ENCODE data around the gene SGO2. TPM values are rescaled to one million over a fixed set of nuclear protein-coding genes. Genes with fewer than 3 reads are reported as not detected.
"Not testable (repeated sequence)": the region's sequence is repeated elsewhere in the genome, so short reads cannot be mapped to it uniquely, and the experiment has no call there.

SGO2 gene
- total RNA-seq, 1 donor from 2014 or later = 0.50 TPM

GRCh38 chr2:200592406-200593075, 66.5 kb downstream of the SGO2 start:
- ATAC-seq (peak; percentile 52), DNase-seq (ENCODE audit: low spot score) (no peak)

- no peak for DNase-seq (ENCODE audit: low spot score)
- no peak for ATAC-seq
Observed at GRCh38 chr2:200593905-200594304, 67.9 kb downstream of the SGO2 start.

- DNase-seq (ENCODE audit: low spot score) (no peak), ATAC-seq (no peak)
Observed at GRCh38 chr2:200595913-200596312, 69.9 kb downstream of the SGO2 start.

GRCh38 chr2:200596774-200597570, 71.0 kb downstream of the SGO2 start:
- DNase-seq (ENCODE audit: low spot score) = no peak
- ATAC-seq = no peak

- ATAC-seq (no peak), DNase-seq (ENCODE audit: low spot score) (no peak)
Observed at GRCh38 chr2:200599206-200599605, 73.2 kb downstream of the SGO2 start.

- DNase-seq (ENCODE audit: low spot score) (no peak), ATAC-seq (no peak)
Observed at GRCh38 chr2:200600549-200601225, 74.7 kb downstream of the SGO2 start.

- no peak for DNase-seq (ENCODE audit: low spot score)
- ATAC-seq = peak; percentile 35
Observed at GRCh38 chr2:200602584-200602983, 76.6 kb downstream of the SGO2 start.

GRCh38 chr2:200603972-200604371, 78.0 kb downstream of the SGO2 start:
- no peak for ATAC-seq
- no peak for DNase-seq (ENCODE audit: low spot score)

- ATAC-seq (no peak), DNase-seq (ENCODE audit: low spot score) (no peak)
Observed at GRCh38 chr2:200604571-200605255, 78.7 kb downstream of the SGO2 start.

- DNase-seq (ENCODE audit: low spot score) (no peak), ATAC-seq (peak; percentile 18)
Observed at GRCh38 chr2:200608341-200609027, 82.5 kb downstream of the SGO2 start.

GRCh38 chr2:200609028-200609614, 83.1 kb downstream of the SGO2 start:
- no peak for DNase-seq (ENCODE audit: low spot score)
- peak; percentile 17 for ATAC-seq

- not testable (repeated sequence) for DNase-seq (ENCODE audit: low spot score); ATAC-seq
Observed at GRCh38 chr2:200610217-200610616, 84.2 kb downstream of the SGO2 start.

GRCh38 chr2:200613692-200614091, 87.7 kb downstream of the SGO2 start:
- ATAC-seq (peak; percentile 24), DNase-seq (ENCODE audit: low spot score) (peak; percentile 66)

GRCh38 chr2:200614249-200614648, 88.2 kb downstream of the SGO2 start:
- no peak for ATAC-seq
- no peak for DNase-seq (ENCODE audit: low spot score)

GRCh38 chr2:200615247-200615646, 89.2 kb downstream of the SGO2 start:
- ATAC-seq (peak; percentile 10), DNase-seq (ENCODE audit: low spot score) (no peak)

- DNase-seq (ENCODE audit: low spot score) = peak; percentile 87
- peak; percentile 74 for ATAC-seq
Observed at GRCh38 chr2:200616193-200616592, 90.2 kb downstream of the SGO2 start.

- no peak for ATAC-seq
- DNase-seq (ENCODE audit: low spot score) = no peak
Observed at GRCh38 chr2:200616656-200617055, 90.6 kb downstream of the SGO2 start.

- DNase-seq (ENCODE audit: low spot score) (no peak), ATAC-seq (no peak)
Observed at GRCh38 chr2:200617156-200618053, 91.4 kb downstream of the SGO2 start.

- no peak for ATAC-seq
- DNase-seq (ENCODE audit: low spot score) = no peak
Observed at GRCh38 chr2:200618054-200618419, 92.0 kb downstream of the SGO2 start.
